MM.1S (cell line): Measurements from ENCODE around the gene BFSP1.

Experiments
- CTCF ChIP-seq: fragments of 300-600 bp; sonication (generic); IDR thresholded peaks from 2 replicates; pipeline ENCODE4 v1.5.1; 2016; ENCODE audit warnings: antibody characterized with exemption, low read length, mixed read lengths
- EZH2 ChIP-seq: fragments of 300-600 bp; sonication (generic); optimal IDR thresholded peaks from 2 replicates; pipeline ENCODE3; 2017; ENCODE audit warnings: low read depth, mild to moderate bottlenecking, antibody characterized with exemption, low read length, mixed read lengths
- EZH2phosphoT487 ChIP-seq: fragments of 300-600 bp; sonication (generic); IDR thresholded peaks from 2 replicates; pipeline ENCODE4 v1.6.1; 2018; ENCODE audit warnings: antibody characterized with exemption, low read length

DNA sequence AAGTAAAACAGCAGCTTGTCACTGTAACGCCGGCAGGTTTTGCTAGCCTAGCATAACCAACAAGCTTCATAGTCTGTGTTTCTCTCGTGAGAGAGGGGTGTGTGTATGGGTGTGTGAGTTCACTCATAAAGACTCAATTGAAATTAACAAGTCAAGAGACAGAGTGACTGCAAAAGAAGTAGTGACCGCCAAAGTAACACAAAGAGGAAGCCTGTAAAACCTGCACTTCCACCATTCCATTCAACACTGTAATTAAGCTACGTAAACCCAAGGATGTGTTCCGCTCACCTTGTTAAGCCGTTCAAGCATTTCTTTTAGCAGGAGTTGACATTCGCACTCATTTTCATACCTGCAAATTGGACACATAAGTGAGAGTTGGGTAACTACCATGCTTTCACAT is 6.6 kb downstream of the BFSP1 start:
- TF ChIP-seq CTCF: no peak
- TF ChIP-seq EZH2phosphoT487: no peak
- no peak for TF ChIP-seq EZH2
